NCI-H2107 (cell line): ENCODE data around the gene TFIP11.
A peak's percentile ranks its signal among the peaks of the same experiment; 100 is the strongest.

Experiments used
- DNase-seq: peaks from one replicate; lab custom pipeline; 2025; lab: John Stamatoyannopoulos, UW

The TFIP11 gene

GRCh38 chr22:26512149-26512793 lies at the start of gene TFIP11:
TSS of gene TFIP11 (minus strand) at chr22:26512473. CDS start at chr22:26510272, 2,201 bp downstream.
- DNase-seq, result peak; percentile 65

GRCh38 chr22:26561756-26562417 lies 49.6 kb upstream of the TFIP11 start:
- DNase-seq, result no peak

GRCh38 chr22:26559961-26560575 lies 47.8 kb upstream of the TFIP11 start:
- no peak for DNase-seq

GRCh38 chr22:26558248-26558895 lies 46.1 kb upstream of the TFIP11 start:
- DNase-seq, result no peak

- DNase-seq, result no peak
Observed at GRCh38 chr22:26556904-26557303, 44.6 kb upstream of the TFIP11 start.

- no peak for DNase-seq
Observed at GRCh38 chr22:26555478-26555877, 43.2 kb upstream of the TFIP11 start.

GRCh38 chr22:26554956-26555355 lies 42.7 kb upstream of the TFIP11 start:
- DNase-seq, result no peak

- DNase-seq, result no peak
Observed at GRCh38 chr22:26553056-26553752, 40.9 kb upstream of the TFIP11 start.

GRCh38 chr22:26552466-26552865 lies 40.2 kb upstream of the TFIP11 start:
- DNase-seq, result no peak

- no peak for DNase-seq
Observed at GRCh38 chr22:26551568-26551967, 39.3 kb upstream of the TFIP11 start.

GRCh38 chr22:26550498-26551033 lies 38.3 kb upstream of the TFIP11 start:
- DNase-seq, result no peak

- no peak for DNase-seq
Observed at GRCh38 chr22:26549902-26550497, 37.7 kb upstream of the TFIP11 start.

- DNase-seq, result no peak
Observed at GRCh38 chr22:26548984-26549383, 36.7 kb upstream of the TFIP11 start.

- DNase-seq, result no peak
Observed at GRCh38 chr22:26548303-26548702, 36.0 kb upstream of the TFIP11 start.

GRCh38 chr22:26547837-26548236 lies 35.6 kb upstream of the TFIP11 start:
- DNase-seq, result no peak

GRCh38 chr22:26547426-26547825 lies 35.2 kb upstream of the TFIP11 start:
- DNase-seq, result no peak

- no peak for DNase-seq
Observed at GRCh38 chr22:26546282-26546681, 34.0 kb upstream of the TFIP11 start.

GRCh38 chr22:26545827-26546226 lies 33.6 kb upstream of the TFIP11 start:
- DNase-seq, result no peak

- DNase-seq, result no peak
Observed at GRCh38 chr22:26545385-26545784, 33.1 kb upstream of the TFIP11 start.

GRCh38 chr22:26544489-26544888 lies 32.2 kb upstream of the TFIP11 start:
- no peak for DNase-seq

GRCh38 chr22:26542831-26543230 lies 30.6 kb upstream of the TFIP11 start:
- DNase-seq, result no peak
